Fibroblast of gingiva (primary cell): Measurements from ENCODE around the gene BCLAF3.
A peak's percentile ranks its signal among the peaks of the same experiment; 100 is the strongest.

ENCODE experiments used
- DNase-seq: peaks from one replicate; pipeline ENCODE4 v3.0.0-alpha.2; 2011; ENCODE audit warnings: low read depth

The BCLAF3 gene

DNA sequence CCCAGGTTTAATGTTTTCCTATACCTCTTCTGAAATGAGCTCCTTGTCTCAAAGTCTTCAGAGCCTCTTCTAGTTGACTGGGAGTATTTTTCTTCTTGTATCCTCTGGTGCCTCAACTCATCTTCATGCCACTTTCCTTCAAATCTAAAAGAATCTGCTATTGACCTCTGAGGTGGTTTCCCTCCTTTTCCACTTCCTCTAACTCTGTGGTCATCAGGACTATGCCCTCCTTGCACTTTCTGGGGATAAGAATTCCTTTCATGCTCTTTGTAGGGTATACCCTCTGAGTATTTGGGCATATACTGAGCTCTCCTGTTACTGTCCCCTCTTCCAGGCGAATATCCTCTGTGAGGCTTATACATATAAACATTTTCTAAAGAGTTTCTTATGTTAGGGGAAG, 24.8 kb downstream of the BCLAF3 start:
- DNase-seq = no peak

- no peak for DNase-seq
These were observed 26.7 kb downstream of the BCLAF3 start for GRCh38 chrX:19964017-19964710.

- no peak for DNase-seq
These were observed 29.9 kb downstream of the BCLAF3 start for GRCh38 chrX:19960913-19961312.

DNA sequence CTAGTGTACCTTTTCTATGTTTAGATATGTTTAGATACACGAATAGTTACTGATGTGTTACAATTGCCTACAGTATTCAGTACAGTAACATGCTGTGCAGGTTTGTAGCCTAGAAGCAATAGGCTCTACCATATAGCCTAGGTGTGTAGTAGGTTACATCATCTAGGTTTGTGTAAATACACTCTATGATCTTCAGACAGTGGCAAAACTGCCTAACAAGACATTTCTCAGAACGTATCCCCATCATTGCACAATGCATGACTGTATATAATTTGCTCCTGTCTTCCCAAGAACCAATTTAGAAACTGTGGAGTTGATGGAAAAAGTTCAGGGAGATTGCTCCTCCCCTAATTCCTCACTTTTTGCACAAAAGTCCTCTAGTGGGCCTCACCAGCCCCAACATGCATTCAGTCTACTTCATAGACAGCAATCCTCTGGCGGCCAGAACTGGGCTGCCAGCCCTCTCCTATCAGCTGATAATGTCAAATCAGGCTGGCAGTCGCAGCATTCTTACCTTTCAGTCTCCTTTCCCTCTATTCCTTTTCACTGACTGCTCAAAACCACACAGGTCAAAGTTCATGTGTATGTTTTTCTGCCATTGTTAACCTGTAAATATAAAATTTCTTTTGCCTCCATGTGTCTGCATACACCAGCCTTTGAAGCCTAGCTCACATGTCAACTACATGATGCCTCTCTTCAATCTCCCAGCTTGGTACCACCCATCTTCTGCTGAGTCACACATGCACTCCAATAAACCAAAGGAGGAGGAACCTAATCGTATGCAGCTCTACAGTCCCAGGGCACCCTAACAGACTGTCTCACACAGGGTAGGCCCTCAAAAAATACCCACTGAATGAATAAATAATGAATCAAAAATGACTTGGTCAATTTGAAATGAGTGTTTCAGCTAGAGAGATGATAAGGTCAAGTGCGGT, 32.0 kb downstream of the BCLAF3 start:
- no peak for DNase-seq

DNA sequence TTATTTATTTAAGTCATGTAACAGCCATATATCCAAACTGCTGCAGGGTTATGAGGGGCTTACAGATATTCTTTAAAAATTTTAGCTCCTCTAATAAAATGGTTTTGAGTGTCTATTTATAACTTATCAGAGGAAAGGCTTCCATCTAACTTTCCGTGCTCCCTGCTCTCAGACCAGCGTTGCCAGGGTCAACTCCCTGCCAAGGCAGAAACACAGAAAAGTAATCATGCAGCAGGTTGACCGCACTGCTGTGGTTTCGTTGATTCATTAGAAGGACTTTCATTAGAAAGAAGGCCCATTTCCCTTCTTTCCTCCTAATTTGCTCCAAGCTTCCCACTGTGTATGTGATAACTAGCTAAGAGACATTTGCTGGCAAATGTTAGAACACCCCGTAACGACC, 33.9 kb downstream of the BCLAF3 start:
- DNase-seq = no peak

GRCh38 chrX:19956306-19956705, 34.6 kb downstream of the BCLAF3 start:
- DNase-seq = no peak

DNA sequence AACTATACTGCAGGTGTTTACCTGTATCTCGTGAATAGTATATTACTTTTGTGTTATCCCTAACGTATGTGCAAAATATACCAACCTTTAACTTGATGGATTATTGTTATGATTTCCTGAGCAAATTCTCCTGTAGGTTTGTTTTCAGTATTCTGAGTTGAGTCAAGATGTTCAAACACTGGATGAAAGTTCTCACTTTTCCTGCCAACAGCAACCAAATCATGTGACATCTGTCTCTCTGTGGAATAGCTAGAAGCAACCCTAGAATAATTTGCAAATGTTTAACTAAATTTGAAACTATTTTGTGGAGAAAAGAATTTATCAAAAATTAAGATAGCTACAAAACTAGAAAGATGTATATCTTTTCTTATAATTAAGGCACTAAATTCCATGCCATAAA, 35.6 kb downstream of the BCLAF3 start:
- DNase-seq = peak; percentile 10

DNA sequence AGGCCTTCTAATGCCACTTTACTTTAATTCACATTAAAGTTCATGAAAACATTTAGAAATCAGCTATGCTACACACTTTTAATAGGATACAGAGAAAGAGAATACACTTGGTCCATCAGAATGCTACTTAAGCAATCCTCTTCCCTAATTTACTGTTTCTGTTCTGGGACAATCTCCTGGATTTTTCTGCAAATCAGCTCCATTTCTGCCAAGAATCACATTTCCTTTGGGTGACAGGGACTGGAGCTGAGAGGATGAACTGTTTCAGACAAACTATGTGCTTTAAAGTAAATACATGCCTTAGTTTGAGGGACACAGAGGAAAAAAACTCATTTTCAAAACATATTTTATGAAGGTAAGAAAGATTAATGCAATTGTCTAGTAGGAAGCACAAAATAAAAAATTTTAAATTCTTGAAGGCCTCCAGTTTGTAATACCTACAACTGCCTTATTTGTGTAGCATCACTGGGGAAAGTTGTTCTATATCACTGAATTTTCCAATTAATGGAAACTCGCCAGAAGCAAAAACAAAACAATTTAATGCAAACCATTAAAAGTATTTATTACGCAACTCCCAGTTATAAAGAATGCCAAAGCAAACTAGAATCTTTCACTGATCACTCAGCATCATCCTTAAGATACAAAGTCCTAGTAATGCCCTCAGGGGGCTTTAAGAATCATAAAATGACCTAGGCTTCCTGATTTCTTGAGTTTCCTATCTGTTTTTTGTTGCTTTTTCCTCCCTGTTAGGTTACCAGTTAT, 36.3 kb downstream of the BCLAF3 start:
- DNase-seq = peak; percentile 8

- DNase-seq = no peak
These were observed 37.7 kb downstream of the BCLAF3 start for GRCh38 chrX:19953145-19953544.

- DNase-seq = no peak
These were observed 41.5 kb downstream of the BCLAF3 start for GRCh38 chrX:19949340-19949739.

DNA sequence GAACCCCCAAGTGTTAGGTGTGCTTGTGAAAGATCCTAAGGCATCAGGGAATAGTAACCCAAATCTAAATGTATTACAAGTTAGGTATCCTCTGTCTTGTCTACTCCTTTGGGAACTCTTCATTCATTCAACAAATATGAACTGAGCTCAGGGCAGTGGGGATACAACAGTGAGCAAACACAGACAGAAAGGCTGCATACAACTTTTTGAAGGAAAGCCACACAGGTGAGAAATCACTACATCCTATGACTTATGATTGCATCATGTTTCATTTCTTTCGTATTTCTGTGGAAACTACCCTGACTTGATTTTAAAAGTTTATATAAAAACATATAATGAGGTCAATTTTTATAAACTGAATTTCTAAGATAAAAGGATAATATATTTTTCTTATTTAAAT, 43.2 kb downstream of the BCLAF3 start:
- DNase-seq = no peak
